C4-2B (cell line): ENCODE results near the gene SDHA.

Source experiments
- CTCF ChIP-seq: fragments of 450-650 bp; conservative IDR thresholded peaks from 2 replicates; pipeline ENCODE4 v1.5.1; 2017; ENCODE audit warnings: mild to moderate bottlenecking
- ZFX ChIP-seq: fragments of 450-650 bp; IDR thresholded peaks from 2 replicates; pipeline ENCODE4 v1.6.1; 2017

- TF ChIP-seq CTCF (no peak), ZFX (no peak)
Measured at GRCh38 chr5:169071-169727, 48.9 kb upstream of the SDHA start.
